Activated T-helper 1 cell treated with Interleukin-2 at 50 U/mL for 16 hours (primary cell): ENCODE measurements around the gene GH1.
A peak's percentile ranks its signal among the peaks of the same experiment; 100 is the strongest.

ENCODE experiments used
- DNase-seq: peaks from one replicate; pipeline ENCODE4 v3.0.0-alpha.2; 2020; ENCODE audit warnings: low read depth

Gene GH1

GRCh38 chr17:63944736-63945499, 26.3 kb upstream of the GH1 start:
- DNase-seq: no peak

DNA sequence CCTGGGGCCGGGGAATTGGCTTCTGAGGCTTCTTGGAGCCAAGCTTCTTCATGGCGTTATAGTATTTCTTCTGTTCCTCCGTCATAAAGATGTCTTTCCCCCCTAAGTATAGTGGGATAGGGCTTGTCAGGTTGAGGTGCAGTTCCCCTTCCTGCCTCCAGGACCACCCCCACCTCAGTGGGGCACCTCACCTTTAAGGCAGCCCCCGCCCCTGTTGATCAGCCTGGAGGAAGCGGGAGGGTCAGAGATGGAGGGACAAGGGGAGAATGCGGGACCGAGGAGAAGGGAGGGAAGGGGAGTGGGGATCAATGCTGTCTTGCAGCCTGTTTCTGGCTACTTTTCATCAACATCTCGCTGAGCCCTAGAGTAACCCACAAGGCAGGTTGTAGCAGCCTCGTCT, 25.1 kb upstream of the GH1 start:
- no peak for DNase-seq

DNA sequence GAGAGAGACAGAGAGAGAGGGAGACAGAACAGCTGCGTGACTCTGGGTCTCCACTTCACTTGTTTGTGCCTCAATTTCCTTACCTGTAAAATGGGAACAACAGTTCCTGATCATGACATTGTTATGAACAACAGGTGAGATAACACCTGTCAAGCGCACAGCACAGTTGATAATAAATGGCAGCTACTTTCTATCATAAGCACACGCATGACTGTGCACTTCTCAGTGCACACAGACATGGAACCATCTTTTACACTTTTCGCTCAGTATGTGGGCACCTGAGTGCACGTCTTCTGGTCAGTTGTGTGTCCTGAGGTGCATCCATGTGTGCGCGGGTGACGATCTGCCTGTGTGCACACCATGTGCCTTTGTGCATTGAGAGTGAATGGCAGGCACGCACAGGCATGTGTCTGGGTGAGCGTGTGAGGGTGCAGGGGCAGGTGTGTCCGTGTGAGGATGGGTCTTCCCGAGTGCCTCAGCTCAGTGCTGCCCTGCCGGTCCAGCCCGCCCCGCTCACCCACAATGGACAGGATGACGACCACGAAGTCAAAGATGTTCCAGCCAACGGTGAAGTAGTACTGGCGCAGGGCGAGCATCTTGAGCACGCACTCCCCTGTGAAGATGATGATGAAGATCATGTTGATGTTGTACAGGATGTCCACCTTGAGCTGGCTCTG, 23.8 kb upstream of the GH1 start:
- no peak for DNase-seq

GRCh38 chr17:63941751-63942150, 23.1 kb upstream of the GH1 start:
- DNase-seq: no peak

GRCh38 chr17:63941162-63941561, 22.5 kb upstream of the GH1 start:
- DNase-seq: no peak

DNA sequence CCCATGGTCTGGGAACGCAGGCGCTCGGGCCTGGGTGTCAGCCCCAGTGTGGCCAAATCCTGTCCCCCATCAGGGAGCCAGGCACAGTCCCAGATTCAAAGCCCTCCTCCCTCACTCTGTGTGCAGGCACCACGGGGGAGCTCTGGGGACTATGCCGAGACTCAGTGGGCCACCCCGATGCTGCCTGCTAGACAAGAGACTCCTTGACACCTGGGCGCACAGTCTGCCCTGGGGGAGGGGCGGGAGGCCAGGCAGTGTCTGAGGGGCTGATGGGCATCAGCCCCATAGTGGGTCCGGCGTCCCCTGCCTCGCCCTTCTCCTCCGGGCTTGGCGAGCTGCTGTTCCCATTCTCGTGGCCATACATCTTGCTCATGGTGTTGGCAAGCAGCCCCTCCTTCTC, 21.9 kb upstream of the GH1 start:
- no peak for DNase-seq

DNA sequence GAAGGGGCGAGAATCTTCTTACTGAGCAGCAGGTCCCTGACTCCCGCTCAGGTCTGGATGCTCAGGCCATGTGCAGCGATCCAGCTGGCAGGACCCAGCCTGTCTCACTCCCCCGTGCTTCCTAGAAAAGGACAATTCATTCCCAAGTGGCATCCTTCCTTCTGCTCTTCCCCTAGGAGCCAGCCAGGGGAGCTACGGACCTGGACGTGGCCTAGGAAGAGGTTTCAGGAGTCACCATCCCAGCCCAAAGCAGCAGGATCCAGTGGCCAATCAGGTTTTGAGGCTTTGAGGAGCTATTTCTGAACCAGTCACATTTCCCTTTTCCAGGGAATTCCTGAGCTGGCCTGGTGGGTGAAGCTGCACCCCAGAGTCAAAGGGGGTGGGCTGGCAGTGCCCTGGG, 21.2 kb upstream of the GH1 start:
- DNase-seq: no peak

DNA sequence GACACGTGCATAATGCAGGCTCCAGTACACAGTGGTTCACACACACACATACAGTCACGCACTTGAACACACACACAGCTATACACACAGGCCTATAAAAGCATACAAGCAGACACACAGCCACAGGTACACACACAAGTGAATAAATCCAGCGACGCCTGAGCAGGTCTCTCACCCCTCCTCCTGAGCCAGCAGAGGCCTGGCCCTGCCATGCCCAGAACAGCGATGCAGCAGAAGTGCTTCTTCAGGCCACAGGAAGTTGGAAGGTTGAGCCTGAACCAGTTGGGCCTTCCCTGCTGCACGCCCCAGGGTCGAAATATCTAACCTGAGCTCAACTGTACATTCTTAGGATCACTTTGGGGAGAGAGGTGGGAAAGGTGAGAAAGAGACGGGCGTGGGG, 20.8 kb upstream of the GH1 start:
- DNase-seq: no peak

DNA sequence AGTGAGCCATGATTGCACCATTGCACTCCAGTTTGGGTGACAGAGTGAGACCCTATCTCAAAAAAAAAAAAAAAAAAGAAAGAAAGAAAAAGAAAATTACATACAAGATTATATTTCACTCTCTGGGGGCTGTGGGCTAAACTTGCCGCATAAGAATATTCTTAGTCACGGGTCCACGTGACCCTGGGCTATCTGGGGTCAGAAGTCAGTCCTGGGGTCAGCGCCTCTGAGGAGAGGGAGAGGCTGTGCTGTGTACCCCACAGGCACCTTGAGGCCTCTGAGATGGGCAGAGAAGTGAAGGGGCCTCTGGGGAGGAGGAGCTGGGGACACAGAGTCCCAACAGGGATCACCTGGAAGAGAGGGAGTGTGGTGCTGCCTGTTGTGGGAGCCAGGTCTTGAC, 19.3 kb upstream of the GH1 start:
- DNase-seq: no peak

- no peak for DNase-seq
Measured at GRCh38 chr17:63937319-63937718, 18.7 kb upstream of the GH1 start.

DNA sequence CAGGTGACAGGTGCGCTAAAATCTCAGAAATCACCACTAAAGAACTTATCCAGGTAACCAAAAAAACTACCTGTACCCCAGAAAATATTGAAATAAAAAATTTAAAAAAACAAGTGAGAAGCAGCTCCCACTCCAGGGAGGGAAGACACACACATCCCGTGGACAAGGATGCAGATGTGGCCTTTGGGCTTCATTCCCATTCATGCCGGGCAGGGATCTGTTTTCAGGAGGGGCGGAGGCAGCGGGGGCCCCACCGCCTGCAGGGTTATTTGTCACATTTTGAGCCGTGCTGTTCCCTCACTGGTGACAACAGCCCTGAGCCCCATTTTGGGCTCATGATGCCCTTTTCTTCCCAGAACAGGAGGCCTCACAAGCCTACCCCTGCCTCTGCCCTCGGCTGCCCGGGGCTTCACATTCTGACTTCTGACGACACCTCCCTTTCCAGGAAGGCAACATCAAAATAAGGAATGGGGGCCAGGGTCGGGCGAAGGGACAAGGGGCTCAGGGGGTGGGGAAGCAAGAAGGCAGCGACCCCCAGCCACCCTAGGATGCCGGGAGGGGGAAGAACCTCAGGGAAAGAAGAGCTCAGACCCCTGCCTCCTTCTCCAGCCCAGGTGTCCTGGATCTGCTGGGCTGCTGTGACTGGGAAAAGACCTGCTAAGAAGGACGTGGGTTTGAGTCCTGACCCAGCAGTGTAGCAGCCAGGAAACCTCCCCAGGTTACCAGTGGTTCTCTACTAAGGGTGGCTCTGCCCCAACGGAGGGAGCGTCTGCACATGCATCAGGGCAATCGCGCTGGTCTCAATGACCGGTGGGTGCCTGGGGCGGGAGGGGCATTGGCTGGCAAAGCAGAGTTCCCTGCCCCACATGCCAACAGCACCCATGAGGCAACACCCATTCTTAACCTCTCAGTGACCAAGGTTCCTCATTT, 15.8 kb upstream of the GH1 start:
- DNase-seq: no peak

DNA sequence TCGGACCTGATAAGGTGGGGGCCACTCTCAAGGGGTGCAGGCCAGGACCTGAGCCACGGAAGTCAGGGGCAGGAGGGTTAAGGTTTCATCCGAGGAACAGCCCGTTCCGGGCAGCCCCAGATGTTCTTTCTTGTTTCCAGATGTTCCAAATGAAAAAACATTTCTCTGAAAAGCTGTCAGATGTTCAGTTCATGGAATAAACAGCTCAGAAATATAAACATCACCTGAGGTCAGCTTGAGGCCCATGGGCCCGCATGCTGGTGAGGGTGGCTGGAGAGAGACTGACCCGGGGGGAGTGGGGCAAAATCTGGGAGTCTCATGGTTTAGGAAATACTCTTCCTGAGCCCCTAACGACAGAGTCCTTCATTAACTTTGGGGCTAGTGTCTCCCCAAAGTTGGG, 15.0 kb upstream of the GH1 start:
- DNase-seq: no peak

DNA sequence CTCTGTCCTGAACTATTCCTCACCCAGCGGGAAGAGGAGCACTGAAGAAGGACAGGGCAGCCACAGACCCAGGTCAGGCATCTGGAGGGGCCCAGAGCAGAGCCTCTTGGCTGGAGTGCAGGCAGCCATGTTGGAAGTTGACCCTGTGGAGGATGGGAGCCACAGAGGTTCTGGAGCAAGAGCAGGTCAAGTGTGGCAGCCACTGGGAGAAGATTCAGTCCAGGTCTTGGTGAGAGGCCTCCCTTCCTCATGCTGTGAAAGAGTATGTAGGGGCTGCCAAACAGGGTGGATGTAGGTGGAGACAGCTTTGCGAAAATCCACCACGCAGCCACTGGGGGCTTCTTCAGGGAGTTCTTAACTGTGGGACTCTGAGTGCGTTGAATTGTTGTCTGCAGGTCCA, 14.1 kb upstream of the GH1 start:
- no peak for DNase-seq

DNA sequence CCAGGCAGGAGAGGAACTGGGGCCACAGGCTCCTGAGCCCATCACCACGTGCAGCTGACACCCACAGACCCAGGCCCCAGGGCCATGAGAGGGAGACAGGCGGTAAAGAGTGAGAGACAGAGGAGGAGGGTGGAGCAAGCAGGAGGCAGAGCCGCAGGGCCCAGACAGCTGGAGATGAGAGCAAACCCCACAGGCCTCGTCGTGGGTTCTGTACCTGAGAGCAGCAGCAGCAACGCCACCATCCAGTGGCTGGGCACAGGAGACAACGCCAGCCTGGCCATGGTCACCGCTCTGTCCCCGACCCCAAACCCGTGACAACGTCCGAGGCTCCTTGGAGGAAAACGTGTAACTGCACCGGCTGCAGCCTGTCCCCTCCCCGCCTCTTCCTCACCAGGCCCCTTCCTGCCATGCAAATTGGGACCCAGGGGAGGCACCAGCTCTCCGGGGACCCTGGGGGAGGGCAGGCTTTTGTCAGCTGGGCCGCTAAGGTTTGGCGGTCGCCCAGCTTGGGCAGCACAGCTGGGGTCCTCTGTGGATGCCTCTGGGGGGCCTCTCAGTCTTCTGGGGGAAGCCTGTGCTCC, 13.4 kb upstream of the GH1 start, which contains the start of gene CD79B:
CD79B (minus strand) TSS at position 351 of the 581 bp plus-strand sequence; CDS start at position 281, 70 bp downstream.
- DNase-seq: peak; percentile 14

DNA sequence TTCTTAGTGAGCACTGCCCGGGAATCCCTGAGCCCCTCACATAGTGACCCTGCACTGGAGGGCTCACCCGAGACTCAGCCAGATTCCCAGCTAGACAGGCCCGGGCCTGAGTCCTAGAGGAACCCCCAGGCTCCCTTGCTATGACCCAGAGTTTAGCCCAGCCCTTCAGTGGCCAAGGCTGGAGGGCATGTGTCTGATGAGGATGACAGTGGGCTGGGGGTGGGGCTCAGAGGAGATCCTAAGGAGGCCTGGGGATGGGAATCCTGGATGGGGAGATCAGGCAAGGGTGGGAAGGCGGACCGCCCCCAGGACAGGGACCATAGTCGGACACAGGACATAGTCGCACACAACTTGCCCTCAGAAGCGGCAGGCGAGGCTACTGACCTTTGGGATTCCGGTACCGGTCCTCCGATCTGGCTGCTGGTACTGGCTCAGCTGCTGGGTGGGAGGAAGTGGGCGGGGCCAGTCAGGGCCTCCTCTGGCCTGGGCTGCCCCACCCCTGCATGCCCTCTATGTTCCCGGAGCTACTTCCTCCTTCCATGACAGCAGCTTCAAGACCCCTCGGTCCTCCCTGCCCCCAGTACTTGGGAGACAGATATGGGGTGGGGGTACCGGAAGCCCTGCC, 12.4 kb upstream of the GH1 start:
- DNase-seq: peak; percentile 52

DNA sequence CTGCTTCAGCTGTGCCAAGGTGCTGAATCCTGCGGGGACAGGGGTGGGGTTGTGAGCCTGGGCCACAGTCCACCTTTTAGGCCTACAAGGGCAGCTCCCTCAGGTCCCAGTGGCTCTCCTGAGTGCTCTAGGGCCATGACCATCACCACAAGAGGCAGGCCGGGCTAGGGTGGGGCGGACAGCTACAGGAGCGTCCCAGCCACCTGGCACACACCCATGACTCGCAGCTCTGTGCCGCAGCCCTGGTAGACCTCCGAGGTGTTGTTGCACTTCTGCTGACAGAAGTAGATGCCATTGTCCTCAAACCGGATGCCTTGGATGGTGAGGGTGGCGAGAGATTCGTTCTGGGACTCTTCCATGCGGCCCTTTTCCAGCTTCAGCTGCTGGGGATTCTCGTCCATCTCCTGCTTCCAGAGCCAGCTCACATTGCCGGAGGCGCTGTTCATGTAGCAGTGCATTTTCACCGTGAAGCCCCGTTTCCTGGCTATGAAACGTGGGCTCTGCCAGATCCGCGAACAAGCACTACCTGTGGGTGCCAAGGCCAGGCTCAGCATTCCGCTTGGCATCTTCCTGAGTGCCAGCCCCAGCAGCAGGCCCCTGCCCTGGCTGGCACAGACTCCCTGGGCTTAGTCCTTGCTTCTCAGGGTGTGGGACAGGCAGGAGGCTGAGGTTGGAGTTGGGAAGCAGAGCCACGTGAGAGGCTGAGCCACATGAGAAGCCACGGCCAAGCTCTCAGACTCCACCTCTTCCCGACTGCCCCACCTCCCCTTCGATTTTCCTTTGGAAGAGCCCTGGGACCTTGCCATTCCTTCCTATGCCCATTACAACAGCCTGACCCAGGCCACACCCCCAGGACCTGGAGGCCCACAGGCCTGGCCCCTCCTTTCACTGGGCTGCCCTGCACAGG, 11.5 kb upstream of the GH1 start:
- DNase-seq: no peak

- no peak for DNase-seq
Measured at GRCh38 chr17:63928966-63929695, 10.5 kb upstream of the GH1 start.

DNA sequence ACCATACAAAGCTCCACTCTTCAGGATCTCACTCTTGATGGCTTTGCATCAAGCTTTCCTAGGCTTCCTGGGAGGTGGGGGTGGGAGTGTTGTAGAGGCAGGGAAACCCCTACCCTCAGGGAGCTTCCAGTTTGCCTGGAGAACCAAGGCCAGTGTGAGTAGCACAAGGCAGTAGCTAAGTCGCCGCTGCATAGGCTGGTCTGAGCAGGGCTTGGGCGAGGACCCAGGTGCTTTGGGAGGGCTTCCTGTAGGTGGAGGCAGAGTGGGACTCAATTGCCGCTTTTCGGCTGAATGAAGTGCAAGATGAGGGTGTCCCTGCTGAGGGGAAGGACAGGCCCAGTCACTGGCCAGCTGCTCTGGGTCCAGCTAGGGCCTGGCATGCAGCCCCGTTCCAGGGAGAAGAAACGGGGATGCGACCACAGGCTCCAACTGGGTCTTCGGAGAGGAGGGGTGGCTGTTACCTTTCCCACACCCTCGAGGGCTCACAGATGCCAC, 9.6 kb upstream of the GH1 start:
- no peak for DNase-seq

DNA sequence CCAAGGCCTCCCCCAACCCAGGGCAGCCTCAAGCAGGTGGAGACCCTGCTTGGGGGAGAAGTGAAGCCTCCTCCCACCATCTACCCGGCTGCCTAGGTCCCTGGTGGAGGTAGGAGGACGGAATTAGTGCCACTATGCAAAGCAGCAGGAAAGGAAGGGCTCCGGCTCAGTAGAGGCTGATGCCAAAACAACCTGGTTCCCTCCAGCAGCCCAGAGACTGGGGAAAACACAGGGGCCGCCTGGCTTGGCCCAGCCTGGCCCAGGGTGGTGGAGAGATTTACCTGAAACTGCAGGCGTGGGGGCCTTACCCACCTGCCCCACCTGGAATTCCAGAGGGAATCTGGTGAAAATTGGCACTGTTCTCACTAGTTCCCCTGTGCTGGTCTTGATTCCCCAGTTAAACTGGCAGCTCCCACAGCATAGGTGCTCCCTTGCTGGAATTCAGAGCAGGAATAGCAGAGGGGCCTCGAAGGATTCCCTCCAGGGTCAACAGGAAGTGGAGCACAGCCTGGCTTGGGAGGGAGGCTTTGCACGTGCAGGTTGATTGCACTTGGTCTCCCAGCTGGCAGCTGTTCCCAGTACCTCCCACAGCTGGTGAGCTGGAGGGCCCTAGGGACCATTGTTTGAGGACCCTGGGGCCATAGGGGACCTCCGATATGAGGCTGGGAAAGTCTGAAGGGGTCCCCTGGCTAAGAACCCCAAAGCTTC, 9.0 kb upstream of the GH1 start:
- DNase-seq: no peak
